ENCODE results near the gene AAGAB.

Gene AAGAB

GRCh38 chr15:67274236-67274635 lies 19.8 kb upstream of the AAGAB start:
- H3K36me3 ChIP-seq (replicated peaks; ENCODE audit: insufficient read depth, low read length) = no peaks in the 10 kb centered on the region
- no peaks in the 10 kb centered on the region for H3K9me3 ChIP-seq (replicated peaks; ENCODE audit: insufficient read depth, low read length)
- H3K4me3 ChIP-seq (ENCODE audit: low read length) = no peak overlapping the region
- no peaks in the 10 kb centered on the region for H4K20me1 ChIP-seq (ENCODE audit: insufficient read depth, low read length)
- no peaks in the 10 kb centered on the region for H3K9me2 ChIP-seq (replicated peaks; ENCODE audit: insufficient read depth, low read length)
- no peak for DNase-seq
- H3K4me2 ChIP-seq (ENCODE audit: low read depth, low read length) = no peak overlapping the region
- H3F3A ChIP-seq (ENCODE audit: insufficient read depth, low read length) = no peaks in the 10 kb centered on the region
- no peak overlapping the region for H3K9ac ChIP-seq (ENCODE audit: low read length)
- no peak overlapping the region for H2AFZ ChIP-seq (ENCODE audit: low read length)
- H3K27ac ChIP-seq (ENCODE audit: low read length) = no peak overlapping the region
- no peaks in the 10 kb centered on the region for H3K27me3 ChIP-seq (replicated peaks; ENCODE audit: insufficient read depth, low read length)
- no peaks in the 10 kb centered on the region for H3K79me2 ChIP-seq (ENCODE audit: low read length)
- H3K4me1 ChIP-seq (ENCODE audit: low read length) = no peaks in the 10 kb centered on the region
- no peak for TF ChIP-seq EZH2 (optimal IDR thresholded peaks at IDR 0.05; ENCODE audit: low read depth, low read length)
- TF ChIP-seq, protein P1, sequence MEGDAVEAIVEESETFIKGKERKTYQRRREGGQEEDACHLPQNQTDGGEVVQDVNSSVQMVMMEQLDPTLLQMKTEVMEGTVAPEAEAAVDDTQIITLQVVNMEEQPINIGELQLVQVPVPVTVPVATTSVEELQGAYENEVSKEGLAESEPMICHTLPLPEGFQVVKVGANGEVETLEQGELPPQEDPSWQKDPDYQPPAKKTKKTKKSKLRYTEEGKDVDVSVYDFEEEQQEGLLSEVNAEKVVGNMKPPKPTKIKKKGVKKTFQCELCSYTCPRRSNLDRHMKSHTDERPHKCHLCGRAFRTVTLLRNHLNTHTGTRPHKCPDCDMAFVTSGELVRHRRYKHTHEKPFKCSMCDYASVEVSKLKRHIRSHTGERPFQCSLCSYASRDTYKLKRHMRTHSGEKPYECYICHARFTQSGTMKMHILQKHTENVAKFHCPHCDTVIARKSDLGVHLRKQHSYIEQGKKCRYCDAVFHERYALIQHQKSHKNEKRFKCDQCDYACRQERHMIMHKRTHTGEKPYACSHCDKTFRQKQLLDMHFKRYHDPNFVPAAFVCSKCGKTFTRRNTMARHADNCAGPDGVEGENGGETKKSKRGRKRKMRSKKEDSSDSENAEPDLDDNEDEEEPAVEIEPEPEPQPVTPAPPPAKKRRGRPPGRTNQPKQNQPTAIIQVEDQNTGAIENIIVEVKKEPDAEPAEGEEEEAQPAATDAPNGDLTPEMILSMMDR (IDR thresholded peaks at IDR 0.05; ENCODE audit: low read length) = no peak
- TF ChIP-seq EZH2phosphoT487 (IDR thresholded peaks at IDR 0.05; ENCODE audit: low read length) = no peak

DNA sequence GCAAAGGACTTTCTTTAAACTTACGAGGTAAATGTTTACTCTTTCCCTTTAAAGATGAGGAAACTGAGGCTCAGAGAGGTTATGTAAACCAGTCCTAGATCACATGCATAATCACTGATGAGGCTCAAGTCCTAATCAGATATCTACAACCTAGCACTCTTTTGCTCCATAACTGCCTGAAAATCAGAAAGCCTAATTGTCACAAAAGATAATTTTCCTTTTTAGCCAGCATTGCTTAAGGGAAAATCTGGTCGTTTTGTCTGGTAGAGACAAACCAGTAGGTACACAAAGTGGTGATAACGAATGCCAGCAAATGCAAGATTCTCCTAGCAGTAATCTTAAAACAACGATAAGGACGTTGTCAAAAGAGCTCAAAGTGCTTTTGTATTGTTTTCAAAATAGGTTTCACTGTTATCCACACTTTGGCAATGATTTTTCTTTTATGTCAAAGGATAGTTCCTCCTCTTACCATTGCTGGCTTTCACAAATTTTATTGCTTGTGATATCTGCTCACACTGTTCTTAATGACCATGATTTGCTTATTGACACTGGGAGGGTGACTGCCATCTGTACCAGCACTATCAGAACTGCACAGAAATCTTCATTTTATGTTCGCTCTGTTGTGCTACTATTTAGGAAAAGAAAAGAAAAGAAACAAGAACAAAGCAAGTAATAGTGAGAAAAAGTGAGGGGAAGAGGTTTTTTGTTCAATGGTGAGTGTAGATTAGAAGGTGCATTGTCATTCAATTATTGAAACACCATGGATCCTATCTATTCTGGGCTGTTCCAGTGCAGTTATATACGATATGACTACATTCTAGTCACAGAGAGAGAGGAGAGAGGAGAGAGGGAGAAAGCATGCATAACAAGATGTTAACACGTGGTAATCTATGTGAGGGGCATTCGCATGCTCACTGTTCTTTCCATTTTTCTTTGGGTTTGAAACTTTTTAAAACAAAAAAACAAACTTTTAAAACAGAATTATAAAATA lies 13.8 kb upstream of the AAGAB start:
- Histone ChIP-seq H3K36me3 (replicated peaks; ENCODE audit: insufficient read depth, low read length) (no peaks in the 10 kb centered on the region), H3K79me2 (ENCODE audit: low read length) (no peaks in the 10 kb centered on the region), H3K27me3 (replicated peaks; ENCODE audit: insufficient read depth, low read length) (no peaks in the 10 kb centered on the region), H3K4me2 (ENCODE audit: low read depth, low read length) (no peak overlapping the region), H3K9me3 (replicated peaks; ENCODE audit: insufficient read depth, low read length) (no peaks in the 10 kb centered on the region), H3K9ac (ENCODE audit: low read length) (no peak overlapping the region), H3K9me2 (replicated peaks; ENCODE audit: insufficient read depth, low read length) (no peaks in the 10 kb centered on the region), H3K4me3 (ENCODE audit: low read length) (no peak overlapping the region), H3K4me1 (ENCODE audit: low read length) (no peaks in the 10 kb centered on the region), H2AFZ (ENCODE audit: low read length) (no peak overlapping the region), H3K27ac (ENCODE audit: low read length) (no peak overlapping the region), H3F3A (ENCODE audit: insufficient read depth, low read length) (no peaks in the 10 kb centered on the region), H4K20me1 (ENCODE audit: insufficient read depth, low read length) (no peaks in the 10 kb centered on the region)
- TF ChIP-seq EZH2 (optimal IDR thresholded peaks at IDR 0.05; ENCODE audit: low read depth, low read length) (no peak), EZH2phosphoT487 (IDR thresholded peaks at IDR 0.05; ENCODE audit: low read length) (no peak)
- TF ChIP-seq, protein P1 (IDR thresholded peaks at IDR 0.05; ENCODE audit: low read length) = no peak
- no peak for DNase-seq

GRCh38 chr15:67267440-67267839 lies 13.0 kb upstream of the AAGAB start:
- H3K9ac ChIP-seq (ENCODE audit: low read length) = no peak overlapping the region
- no peak overlapping the region for H3K27ac ChIP-seq (ENCODE audit: low read length)
- H3K4me2 ChIP-seq (ENCODE audit: low read depth, low read length) = no peak overlapping the region
- H3K9me2 ChIP-seq (replicated peaks; ENCODE audit: insufficient read depth, low read length) = no peaks in the 10 kb centered on the region
- H3K4me1 ChIP-seq (ENCODE audit: low read length) = no peaks in the 10 kb centered on the region
- no peak overlapping the region for H2AFZ ChIP-seq (ENCODE audit: low read length)
- H4K20me1 ChIP-seq (ENCODE audit: insufficient read depth, low read length) = no peaks in the 10 kb centered on the region
- no peaks in the 10 kb centered on the region for H3K27me3 ChIP-seq (replicated peaks; ENCODE audit: insufficient read depth, low read length)
- no peaks in the 10 kb centered on the region for H3F3A ChIP-seq (ENCODE audit: insufficient read depth, low read length)
- H3K79me2 ChIP-seq (ENCODE audit: low read length) = no peaks in the 10 kb centered on the region
- no peak overlapping the region for H3K4me3 ChIP-seq (ENCODE audit: low read length)
- H3K9me3 ChIP-seq (replicated peaks; ENCODE audit: insufficient read depth, low read length) = no peaks in the 10 kb centered on the region
- no peak for DNase-seq
- H3K36me3 ChIP-seq (replicated peaks; ENCODE audit: insufficient read depth, low read length) = no peaks in the 10 kb centered on the region
- no peak for TF ChIP-seq EZH2phosphoT487 (IDR thresholded peaks at IDR 0.05; ENCODE audit: low read length)
- TF ChIP-seq, protein P1 (IDR thresholded peaks at IDR 0.05; ENCODE audit: low read length) = no peak
- TF ChIP-seq EZH2 (optimal IDR thresholded peaks at IDR 0.05; ENCODE audit: low read depth, low read length) = no peak
